CD4-positive, alpha-beta T cell treated with Interleukin-21 for 1 hour (primary cell): ENCODE data around the gene LIG4.

ENCODE experiments used
- DNase-seq: peaks from one replicate; pipeline ENCODE4 v3.0.0-alpha.2; 2020

LIG4 gene

DNA sequence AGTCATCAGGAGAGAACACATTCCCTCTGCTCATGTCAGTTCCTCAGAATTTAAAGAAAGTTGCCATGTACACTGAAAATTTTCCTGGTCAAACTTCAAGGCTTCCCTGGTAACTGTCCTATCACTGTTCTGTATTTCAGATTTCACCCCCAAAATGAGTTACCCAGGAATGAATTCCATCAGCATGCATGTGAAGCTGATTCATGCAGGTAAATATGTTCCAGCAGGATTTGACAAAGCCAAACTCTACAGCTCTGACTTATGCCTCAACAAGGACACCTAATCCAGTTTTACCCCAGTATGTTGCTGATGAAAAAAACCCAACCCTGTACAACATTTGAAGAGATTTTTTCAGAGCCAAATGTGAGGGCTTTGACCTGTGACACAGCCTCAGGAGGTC, 21.5 kb downstream of the LIG4 start:
- DNase-seq, result no peak

DNA sequence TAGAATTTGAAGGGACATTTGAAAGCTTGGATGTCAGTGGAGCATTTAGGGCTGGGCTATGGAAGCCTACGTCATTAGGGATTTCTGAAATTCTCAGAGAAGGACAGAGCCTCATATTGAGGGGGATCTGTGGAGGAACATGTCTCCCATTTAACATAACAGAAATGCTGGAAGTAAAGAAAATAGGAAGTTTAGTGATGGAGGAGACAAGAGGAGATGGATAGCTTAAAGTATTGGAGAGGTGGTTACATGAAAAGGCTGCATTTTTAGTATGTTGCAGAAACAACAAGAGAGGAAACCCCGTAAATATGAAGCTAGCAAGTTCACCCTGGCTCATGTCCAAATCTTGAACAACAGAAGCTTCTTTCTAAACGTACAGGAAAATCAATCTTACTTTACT, 24.4 kb downstream of the LIG4 start:
- DNase-seq, result no peak

GRCh38 chr13:108188260-108188659, 27.1 kb downstream of the LIG4 start:
- DNase-seq, result no peak

DNA sequence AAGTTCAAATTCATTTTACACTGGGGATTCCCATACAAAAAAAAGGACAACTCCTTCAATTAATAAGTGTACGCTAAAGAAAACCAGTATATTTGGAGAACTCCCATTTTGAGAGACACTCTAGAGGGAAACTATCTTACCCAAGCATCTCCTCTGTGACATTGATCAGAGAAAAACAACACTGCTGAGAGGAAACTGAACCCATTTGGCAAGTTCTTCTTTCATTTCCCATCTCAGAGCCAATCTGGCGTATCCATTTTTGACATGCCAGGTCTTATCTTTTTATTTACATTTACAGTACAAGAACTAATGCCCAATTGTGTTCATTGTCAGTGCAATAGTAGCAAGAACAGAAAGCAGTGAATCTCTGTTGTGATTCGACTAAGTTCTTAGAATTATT, 30.1 kb downstream of the LIG4 start:
- DNase-seq, result no peak

- DNase-seq, result no peak
Measured at GRCh38 chr13:108182652-108183051, 32.7 kb downstream of the LIG4 start.

GRCh38 chr13:108178078-108178477, 37.3 kb downstream of the LIG4 start:
- no peak for DNase-seq

DNA sequence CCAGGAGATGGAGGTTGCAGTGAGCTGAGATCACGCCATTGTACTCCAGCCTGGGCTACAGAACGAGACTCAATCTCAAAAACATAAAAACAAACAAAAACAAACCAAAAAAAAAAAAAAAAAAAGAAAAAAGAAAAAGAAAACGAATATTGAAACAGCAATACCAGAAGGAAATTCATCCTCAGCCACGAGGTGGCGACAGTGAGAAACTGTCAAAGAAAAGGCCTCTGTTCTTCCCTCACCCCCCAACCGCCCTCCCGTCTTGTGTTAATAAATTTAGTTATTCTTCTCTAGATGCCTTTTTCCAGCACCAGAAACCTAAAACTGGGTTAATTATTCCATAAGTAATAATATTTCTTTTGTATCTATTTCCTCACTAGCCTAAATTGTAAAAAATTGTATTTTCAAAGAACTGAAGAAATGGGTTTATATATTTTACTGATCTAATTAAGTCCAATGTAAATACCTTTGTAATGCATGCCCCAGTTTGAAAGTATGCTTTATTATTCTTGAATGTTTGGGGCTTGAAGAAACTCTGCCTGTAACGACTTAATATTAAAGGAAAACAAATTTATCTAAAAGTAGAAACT, 38.6 kb downstream of the LIG4 start:
- peak; percentile 48 for DNase-seq

DNA sequence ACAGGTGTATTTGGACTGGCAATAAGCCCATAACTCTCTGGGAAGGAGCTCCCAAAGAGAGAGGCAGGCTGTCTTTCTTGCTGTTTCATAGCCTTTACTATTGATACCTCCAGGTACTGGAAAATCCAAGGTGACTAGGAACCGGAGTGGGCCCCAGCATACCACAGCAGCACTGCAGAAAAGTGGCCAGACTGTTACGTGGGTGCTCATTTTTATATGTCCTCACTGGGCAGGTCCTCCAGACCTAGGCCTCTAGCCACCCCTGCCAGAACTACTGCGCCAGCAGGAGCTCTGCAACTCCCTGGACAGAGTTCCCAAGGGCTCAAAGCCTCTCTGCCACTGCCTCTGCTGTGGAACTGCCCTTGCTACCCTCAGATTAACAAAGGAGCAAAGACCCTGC, 46.4 kb downstream of the LIG4 start:
- DNase-seq, result no peak

- no peak for DNase-seq
Measured at GRCh38 chr13:108166078-108166477, 49.3 kb downstream of the LIG4 start.

GRCh38 chr13:108158746-108159145, 56.6 kb downstream of the LIG4 start:
- DNase-seq, result no peak
